IPS DF 19.7 (cell line): Measurements from ENCODE around the gene KCNK3.
"Not testable (repeated sequence)": the region's sequence is repeated elsewhere in the genome, so short reads cannot be mapped to it uniquely, and the experiment has no call there.

ENCODE experiments used
- DNase-seq: peaks from one replicate; pipeline ENCODE4 v3.0.0-alpha.2; 2013; ENCODE audit warnings: low read depth, low spot score

KCNK3 gene

GRCh38 chr2:26665296-26665695 is 27.2 kb upstream of the KCNK3 start:
- DNase-seq = not testable (repeated sequence)

- DNase-seq = no peak
These were observed 25.9 kb upstream of the KCNK3 start for GRCh38 chr2:26666671-26667070.

DNA sequence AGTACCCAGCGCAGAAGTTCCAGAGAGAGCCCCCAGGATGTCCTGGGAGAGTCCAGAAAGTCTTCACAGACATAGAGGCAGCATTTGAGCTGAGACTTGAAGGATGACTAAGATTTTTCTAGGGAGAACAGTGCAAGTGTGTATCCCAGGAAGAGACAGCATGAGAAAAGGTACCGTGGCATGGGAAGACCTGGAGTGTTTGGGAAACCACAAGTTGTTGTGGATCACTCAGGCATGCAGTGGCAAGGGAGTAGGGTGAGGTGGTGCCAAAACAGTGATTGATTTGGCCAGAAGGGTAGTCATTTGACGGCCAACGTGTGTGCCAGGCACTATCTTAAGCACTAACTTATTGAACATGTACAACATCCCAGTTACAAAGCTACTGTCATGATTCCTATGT is 24.5 kb upstream of the KCNK3 start:
- DNase-seq = no peak

- no peak for DNase-seq
These were observed 23.4 kb upstream of the KCNK3 start for GRCh38 chr2:26668856-26669750.

DNA sequence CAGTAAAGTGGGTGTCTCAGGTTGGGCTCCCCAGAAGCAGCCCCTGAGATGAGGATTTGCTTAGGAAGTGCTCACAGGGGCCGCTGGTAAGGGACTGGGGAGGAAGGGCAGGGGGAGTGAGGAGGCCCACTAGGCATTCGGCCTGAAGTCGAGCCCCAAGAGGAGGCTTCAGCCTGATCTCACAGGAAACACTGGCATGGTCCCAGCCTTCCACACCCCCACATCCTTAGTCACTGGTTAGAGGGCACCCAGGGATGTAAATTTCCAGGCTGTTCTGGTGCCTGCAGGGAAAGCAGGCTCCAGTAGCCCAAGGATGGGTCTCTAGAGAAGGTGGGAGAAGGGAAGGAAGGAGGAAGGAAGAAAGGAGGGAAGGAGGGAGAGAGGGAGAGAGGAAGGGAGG is 22.4 kb upstream of the KCNK3 start:
- DNase-seq = no peak

GRCh38 chr2:26670931-26671460 is 21.5 kb upstream of the KCNK3 start:
- no peak for DNase-seq

GRCh38 chr2:26671691-26672090 is 20.8 kb upstream of the KCNK3 start:
- no peak for DNase-seq

DNA sequence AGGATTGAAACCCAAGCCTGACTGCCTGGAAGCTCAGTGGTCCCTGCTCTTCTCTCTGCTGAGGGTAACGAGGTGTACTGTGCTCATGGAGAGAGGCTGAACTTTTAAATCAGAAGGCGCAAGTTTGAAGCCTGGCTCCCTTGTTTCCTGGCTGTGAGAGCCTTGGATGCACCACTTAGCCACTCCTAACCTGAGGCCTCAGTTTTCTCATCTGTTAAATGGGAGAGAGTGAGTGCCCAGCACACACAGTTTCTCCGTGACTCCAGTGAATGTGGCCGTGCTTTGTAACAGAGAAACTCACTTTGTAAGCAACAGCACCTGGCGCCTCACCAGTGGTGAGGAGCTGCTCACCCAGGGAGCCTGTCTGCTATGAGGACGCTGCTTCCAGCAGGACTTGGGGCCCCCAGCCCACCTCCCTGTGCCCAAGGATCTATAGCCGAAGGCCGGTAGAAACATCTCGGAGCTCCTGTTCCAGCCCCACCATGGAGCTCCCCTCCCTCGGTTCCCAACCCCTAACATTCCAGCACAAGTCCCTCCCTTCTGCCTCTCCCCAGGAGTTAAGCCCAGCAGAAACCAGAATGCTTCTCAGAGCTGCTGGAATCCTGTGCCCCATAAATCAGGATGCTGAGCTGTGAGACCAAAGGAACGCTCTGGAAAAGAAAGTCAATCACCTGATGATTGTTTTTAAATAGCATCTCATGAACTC is 20.3 kb upstream of the KCNK3 start:
- no peak for DNase-seq

DNA sequence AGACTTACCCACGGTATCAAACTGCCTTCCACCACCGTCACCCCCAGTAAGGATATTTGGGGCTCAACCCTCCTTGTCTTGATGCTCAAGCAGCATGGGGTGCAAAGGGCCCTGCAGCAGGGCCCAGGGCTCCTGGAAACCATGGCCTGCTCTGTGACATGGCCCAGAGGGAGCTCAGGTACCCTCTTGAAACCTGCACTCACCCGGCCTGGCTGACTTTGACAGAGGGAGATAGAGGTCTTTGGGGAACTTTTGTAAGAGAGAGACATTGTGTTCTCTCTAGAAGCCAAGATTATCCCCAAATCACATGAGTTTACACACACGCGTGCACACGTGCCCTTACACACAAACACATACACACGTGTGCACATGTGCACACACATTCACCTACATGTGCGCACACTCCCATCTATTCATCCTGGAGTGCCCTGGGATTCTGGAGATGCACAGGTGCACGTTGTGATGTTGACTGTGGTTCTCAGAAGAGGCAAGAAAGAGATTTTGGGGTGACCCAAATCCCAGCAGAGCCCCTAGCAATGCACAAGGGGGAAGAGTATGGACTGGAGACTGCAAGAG is 19.6 kb upstream of the KCNK3 start:
- DNase-seq = no peak

DNA sequence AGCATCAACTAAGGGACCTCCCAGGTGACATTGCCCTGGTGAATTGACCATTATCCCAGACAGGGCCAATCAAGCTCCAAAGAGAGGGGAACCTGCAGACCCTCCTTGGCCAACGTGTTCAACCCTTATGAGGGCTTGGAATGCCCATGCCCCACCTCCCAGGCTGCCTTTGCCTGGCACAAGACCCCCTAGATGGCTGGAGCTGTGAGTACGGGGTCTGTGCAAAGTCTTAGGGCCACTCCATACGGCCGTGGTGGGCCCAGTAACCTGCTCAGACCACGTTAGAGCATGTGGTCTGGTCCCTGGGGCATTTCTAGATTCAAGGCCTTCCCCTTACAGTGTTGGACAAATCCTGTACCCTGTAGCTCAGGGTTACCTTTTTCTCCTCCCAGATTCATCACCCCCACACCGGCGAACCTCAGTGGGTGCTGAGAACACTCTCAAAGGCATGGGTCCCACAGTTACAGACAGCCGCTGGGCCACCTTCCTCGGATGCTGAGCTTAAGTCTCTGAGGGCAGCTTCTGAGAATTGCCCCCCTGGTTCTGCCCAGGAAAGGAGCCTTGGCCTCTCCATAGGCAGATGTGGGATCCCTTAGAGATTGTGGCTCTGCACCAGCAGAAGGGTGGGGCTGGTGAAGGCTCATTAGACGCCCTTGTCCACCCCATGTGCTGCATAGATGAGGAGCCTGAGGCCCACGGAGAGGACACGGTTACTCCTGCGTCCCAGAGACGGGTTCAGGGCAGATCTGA is 18.3 kb upstream of the KCNK3 start:
- DNase-seq = no peak

DNA sequence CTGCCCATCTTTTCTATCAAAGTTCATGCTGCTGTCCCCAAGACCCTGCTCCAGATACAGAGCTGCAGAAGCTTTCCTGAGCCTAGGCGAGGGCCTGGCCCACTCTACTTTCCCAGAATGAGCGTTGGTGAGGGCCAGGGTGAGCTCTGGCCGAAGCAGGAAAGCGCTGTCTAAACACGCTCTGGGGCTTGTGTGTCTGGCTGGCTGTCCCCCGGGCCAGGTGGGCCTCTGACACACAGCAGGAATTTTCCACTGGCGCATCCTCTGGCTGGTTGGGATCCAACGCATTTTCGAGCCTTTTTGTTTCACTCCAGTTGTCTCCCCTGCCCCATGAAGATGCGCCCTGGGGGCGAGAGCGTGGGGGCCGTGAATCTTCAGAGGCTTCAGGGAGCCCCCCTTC is 17.8 kb upstream of the KCNK3 start:
- no peak for DNase-seq

GRCh38 chr2:26675651-26676255 is 16.8 kb upstream of the KCNK3 start:
- no peak for DNase-seq

- DNase-seq = no peak
These were observed 14.5 kb upstream of the KCNK3 start for GRCh38 chr2:26678035-26678434.

GRCh38 chr2:26679867-26680266 is 12.7 kb upstream of the KCNK3 start:
- no peak for DNase-seq

DNA sequence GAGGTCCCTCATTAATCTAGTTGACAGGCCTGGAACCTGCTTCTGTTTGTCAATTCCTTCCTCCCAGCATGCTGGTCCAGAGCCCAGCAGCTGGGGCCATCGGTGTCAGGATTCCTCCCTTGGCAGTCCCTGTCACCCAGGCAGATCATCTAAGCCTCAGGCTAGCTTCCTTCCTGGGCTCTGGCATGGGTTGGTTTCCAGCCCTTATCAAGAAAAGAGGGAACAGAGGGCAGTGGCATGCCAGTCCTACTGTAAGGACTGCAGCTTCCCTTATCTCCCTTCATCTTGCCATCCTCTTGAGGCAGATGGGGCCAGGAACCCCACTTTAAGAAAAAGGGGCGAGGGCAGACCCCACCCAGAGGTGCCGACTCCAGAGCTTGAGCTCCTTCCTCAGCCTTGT is 10.9 kb upstream of the KCNK3 start:
- DNase-seq = no peak

DNA sequence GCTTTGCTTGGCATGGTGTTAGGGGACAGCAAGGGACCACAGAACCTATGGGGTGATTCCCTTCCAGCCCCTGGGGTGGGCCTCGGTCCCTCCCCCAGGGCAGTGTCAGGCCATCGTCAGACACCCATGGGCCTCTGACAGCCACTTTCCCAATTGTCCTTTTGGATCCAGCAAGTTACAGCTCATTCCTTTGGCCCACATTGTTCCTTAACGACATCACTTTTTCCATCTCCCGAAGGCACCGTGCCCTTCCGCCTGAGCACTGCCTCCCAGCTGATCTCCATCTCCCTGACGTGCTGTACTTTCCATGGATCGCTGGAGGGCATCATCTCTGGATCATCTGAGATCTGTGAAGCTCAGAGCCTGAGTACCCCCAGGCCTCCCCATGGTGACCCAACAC is 10.4 kb upstream of the KCNK3 start:
- no peak for DNase-seq

DNA sequence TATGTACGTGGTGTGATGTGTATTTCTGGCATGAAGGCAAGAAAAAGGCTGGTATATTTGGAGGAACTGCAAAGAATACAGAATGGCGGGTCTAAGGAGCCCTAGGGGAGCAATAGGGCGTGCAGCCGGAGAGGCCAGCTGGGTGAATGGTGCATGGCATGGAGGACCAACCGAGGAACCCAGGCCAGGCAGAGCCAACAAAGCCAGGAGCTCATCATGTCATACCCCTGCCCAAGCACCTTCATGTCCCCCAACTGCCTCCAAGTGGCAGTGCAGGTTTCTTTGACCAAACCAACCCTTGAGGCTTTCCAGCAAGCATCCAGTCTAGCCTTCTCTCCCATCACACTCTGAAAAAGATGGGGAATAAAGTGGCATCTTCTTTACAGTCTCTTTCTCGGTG is 8.9 kb upstream of the KCNK3 start:
- DNase-seq = no peak

DNA sequence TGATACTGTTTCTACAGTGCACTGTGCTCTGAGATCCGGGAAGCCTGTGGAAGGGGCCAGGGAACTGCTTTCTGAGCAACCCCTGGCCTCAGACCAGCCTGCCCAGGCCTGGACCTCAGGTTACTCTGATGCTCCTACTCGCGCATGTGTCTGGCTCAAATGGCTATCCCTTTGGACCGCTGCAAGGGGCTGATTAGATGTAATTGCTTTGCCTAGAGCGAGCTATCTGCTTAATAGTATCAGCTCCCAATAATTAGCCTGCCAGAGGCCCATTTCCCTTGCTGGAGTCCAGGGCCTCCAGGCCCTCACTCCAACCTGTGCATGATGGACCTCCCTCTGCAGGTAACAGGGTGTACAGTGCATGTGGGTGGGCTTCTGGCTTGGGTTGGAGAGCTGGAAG is 7.2 kb upstream of the KCNK3 start:
- no peak for DNase-seq

GRCh38 chr2:26685989-26686839 is 6.3 kb upstream of the KCNK3 start:
- DNase-seq = no peak

- no peak for DNase-seq
These were observed 5.2 kb upstream of the KCNK3 start for GRCh38 chr2:26687328-26687727.
